Tibial artery (tissue), 4 donors: Measurements from ENCODE around the gene TIMM23.

Source experiments
- DNase-seq, 2 donors: peaks; one replicate each; pipeline ENCODE4 v3.0.0-alpha.2; 2019
- H3K27ac ChIP-seq, 2 donors: fragments of 200-600 bp; sonication (generic) in 1 of 2; 1 replicate in 1 of 2; 2 replicates in 1 of 2; pipeline ENCODE4 v1.5.1; 2018 to 2019; ENCODE audit warnings: mild to moderate bottlenecking in 1 of 2
- H3K27me3 ChIP-seq, 2 donors: fragments of 200-600 bp; sonication (generic) in 1 of 2; one replicate each; pipeline versions ENCODE4 v1.5.1 to v1.6.0; 2016 to 2019
- H3K36me3 ChIP-seq, 3 donors: fragments of 200-600 bp; sonication (generic) in 2 of 3; one replicate each; pipeline ENCODE4 v1.5.1; 2016 to 2019; ENCODE audit warnings: mild to moderate bottlenecking in 2 of 3
- H3K4me1 ChIP-seq, 4 donors: fragments of 200-600 bp; sonication (generic) in 2 of 4; 1 replicate in 3 of 4; 2 replicates in 1 of 4; pipeline ENCODE4 v1.5.1; 2016 to 2019
- H3K4me3 ChIP-seq, 2 donors: fragments of 200-600 bp; sonication (generic) in 1 of 2; 1 replicate in 1 of 2; 2 replicates in 1 of 2; pipeline ENCODE4 v1.5.1; 2018 to 2019; ENCODE audit warnings: mild to moderate bottlenecking in 2 of 2
- H3K9me3 ChIP-seq, 3 donors: fragments of 200-600 bp; sonication (generic) in 1 of 3; one replicate each; pipeline ENCODE4 v1.5.1; 2016 to 2019
- intact Hi-C: fragments of 100-400 bp; cut with DNase I; formaldehyde crosslinking; loops from one replicate; pipeline ENCODE4 v1.15.0; 2023; ENCODE audit warnings: low total_unique reads
- TF ChIP-seq, protein P1 (sequence below), 2 experiments: fragments of 200-600 bp in 1 of 2; fragments of 450-650 bp in 1 of 2; IDR thresholded peaks; one replicate each; pipeline ENCODE4 v1.5.1; 2017 to 2019; ENCODE audit warnings: antibody characterized with exemption in 2 of 2, mild to moderate bottlenecking in 1 of 2, moderate library complexity in 1 of 2

TIMM23 gene

DNA sequence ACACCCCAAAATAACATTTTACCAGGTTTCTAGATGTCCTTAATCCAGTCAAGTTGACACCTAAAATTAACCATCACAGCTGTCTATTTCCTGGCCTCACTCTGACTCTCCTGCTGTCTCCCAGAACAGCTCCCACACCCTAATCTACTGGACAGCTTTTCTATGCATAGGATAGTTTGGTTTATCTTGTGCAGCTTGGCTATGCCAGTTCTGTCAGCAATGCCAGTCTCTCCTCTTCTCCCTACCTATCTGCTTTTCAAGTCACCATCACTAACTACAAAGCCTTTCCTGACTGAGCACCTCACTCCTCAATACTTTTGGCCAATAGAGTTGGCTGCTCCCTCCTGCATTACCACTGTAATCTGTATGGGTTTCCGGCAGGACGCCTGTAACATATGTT lies 53.1 kb downstream of the TIMM23 start:
- no peak for DNase-seq
- intact Hi-C loops: no loop called here
- H3K4me1 ChIP-seq: peaks cover 0 to 76% (median 56%) of the 10 kb centered on the region in 4 donors
- TF ChIP-seq, protein P1, sequence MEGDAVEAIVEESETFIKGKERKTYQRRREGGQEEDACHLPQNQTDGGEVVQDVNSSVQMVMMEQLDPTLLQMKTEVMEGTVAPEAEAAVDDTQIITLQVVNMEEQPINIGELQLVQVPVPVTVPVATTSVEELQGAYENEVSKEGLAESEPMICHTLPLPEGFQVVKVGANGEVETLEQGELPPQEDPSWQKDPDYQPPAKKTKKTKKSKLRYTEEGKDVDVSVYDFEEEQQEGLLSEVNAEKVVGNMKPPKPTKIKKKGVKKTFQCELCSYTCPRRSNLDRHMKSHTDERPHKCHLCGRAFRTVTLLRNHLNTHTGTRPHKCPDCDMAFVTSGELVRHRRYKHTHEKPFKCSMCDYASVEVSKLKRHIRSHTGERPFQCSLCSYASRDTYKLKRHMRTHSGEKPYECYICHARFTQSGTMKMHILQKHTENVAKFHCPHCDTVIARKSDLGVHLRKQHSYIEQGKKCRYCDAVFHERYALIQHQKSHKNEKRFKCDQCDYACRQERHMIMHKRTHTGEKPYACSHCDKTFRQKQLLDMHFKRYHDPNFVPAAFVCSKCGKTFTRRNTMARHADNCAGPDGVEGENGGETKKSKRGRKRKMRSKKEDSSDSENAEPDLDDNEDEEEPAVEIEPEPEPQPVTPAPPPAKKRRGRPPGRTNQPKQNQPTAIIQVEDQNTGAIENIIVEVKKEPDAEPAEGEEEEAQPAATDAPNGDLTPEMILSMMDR (IDR thresholded peaks at IDR 0.05): no peak
- no peaks in the 10 kb centered on the region for H3K27me3 ChIP-seq
- H3K9me3 ChIP-seq: no peaks in the 10 kb centered on the region
- no peak overlapping the region for H3K27ac ChIP-seq
- H3K4me3 ChIP-seq: no peak overlapping the region
- no peaks in the 10 kb centered on the region for H3K36me3 ChIP-seq

DNA sequence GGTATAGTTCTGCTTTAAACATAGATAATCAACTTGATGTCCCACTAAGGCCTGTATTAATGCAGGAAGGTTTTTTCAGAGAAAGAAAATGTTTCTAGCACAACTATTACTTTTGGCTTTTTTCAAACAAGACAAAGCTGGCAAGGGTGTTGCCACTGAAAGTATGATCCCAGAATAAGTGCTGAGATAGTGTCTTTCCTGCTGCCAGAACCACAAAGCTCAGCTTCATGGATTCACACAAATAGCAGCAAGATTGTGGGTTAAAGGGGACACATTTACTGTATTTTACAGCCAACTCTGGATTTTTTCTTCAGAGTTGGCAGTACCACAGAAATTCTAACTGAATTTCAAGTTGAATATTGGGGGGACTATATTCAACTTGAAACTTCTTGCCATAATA lies 53.8 kb downstream of the TIMM23 start:
- Histone ChIP-seq H3K4me3 (no peak overlapping the region), H3K27me3 (no peaks in the 10 kb centered on the region), H3K36me3 (no peaks in the 10 kb centered on the region), H3K27ac (no peak overlapping the region), H3K4me1 (peaks cover 0 to 79% (median 57%) of the 10 kb centered on the region in 4 donors), H3K9me3 (no peaks in the 10 kb centered on the region)
- no peak for DNase-seq
- intact Hi-C loops: no loop called here
- TF ChIP-seq, protein P1 (IDR thresholded peaks at IDR 0.05): no peak

DNA sequence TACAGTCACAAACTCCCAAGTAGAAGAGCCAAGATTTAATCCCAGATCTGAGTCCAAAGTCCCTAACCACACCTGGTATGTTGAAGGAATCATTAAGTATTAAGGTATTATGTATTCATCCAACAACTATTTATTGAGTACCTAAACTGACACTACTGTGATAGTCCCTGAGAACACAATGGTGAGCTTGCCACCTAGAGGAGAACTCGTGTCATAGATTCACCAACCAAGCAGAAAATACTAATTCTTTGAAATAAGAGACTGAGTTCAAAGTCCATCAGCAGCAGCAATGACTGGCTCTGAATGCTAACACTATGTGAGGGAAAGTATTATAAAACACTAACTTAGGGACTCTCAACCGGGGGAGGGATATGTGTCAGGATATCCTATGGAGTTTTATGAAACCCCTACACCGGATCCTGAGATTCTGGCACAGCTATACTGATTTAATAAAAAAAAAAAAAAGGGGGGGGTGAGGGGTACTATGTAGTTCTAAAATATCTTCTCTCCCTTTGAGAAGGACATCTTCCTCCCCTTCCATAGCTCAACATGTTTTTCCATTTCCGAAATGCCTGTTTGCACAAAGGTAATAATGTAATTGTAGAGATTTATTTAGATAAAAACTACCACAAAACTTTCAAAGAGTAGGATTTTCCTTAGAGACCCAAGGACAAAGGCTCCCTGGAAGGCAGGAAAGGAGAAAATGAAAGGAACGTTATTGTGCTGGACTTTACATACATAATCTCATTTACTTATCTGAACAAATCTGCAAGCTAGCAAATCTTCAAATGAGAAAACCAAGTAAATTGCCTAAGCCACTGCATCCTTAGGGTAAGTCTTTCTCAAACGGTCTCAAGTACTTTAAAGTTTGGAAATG lies 56.5 kb downstream of the TIMM23 start:
- Histone ChIP-seq H3K36me3 (no peaks in the 10 kb centered on the region), H3K9me3 (no peaks in the 10 kb centered on the region), H3K4me1 (peaks cover 0 to 60% (median 46%) of the 10 kb centered on the region in 4 donors), H3K27ac (peak overlapping the region; percentile 91 to 92), H3K4me3 (peak overlapping the region; percentile 76 to 87), H3K27me3 (no peaks in the 10 kb centered on the region)
- no peak for DNase-seq
- intact Hi-C loops: no loop called here
- TF ChIP-seq, protein P1 (IDR thresholded peaks at IDR 0.05): peak; percentile 35 to 45

DNA sequence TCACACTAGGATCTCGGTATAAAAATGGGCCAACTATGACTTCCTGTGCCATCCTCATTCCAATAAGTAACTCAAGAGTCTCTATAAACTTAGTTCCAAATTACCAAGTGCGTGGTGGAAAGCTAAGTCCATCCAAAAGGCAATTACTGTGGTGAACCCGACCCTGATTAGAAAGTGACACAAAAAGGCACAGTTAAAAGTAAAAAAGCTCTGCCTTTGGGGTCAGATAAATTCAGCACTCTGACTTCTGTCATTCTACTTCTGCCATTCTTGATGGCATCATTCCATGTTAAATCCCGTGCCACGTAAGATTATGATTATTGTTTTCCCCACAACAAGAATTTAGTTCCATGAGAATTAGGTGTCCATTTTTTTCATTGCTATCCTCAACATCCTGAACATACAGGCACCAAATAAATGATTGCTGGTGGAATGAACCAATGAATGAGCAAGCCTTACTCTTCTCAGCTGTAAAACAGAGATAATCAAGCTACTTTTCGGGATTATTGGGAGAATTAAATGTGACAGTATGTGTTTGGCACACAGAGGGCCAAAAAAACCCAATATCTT lies 57.3 kb downstream of the TIMM23 start:
- H3K27me3 ChIP-seq: no peaks in the 10 kb centered on the region
- intact Hi-C loops: no loop called here
- peaks cover 0 to 56% (median 43%) of the 10 kb centered on the region in 4 donors for H3K4me1 ChIP-seq
- peak overlapping the region; percentile 91 to 92 for H3K27ac ChIP-seq
- peak overlapping the region; percentile 76 to 87 for H3K4me3 ChIP-seq
- H3K36me3 ChIP-seq: no peaks in the 10 kb centered on the region
- H3K9me3 ChIP-seq: no peaks in the 10 kb centered on the region
- DNase-seq: no peak
- TF ChIP-seq, protein P1 (IDR thresholded peaks at IDR 0.05): no peak

DNA sequence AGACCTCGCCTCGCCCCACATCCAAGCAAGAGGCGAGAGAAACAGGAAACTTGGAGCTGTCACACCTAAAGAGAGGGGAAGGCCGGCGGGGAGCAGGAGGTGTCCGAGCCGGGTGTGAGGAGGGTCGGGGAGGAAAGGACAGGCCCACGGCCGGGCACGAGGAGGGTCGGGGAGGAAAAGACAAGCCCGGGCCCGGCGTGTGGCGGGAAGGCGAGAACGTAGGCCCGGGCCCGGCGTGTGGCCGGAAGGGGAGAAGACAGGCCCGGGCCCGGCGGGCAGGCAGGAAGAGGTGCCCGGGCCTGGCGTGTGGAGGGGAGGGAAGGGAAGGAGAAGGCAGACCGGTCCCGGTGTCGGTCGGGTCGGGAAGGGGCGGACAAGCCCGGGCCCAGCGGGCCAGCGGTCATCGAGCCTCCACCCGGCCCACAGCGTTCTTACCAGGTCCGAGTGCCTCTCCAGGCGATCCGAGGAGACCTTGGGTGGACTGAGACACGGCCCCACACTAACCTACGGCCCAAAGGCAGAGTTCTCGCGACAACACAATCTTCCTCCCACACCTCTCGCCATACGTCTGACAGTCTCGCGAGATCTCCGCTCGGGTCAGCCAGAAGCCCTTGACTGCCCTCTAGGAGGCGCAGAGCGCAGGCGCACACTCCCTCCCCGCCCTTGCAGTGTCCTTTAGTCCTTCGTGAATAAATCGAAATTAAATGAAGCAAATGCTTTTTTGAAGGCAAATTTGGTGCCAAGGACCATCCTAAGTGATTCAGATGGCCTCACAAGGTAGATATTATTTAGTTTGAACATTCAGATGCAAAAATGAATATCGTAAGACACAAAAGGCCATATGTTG lies 58.0 kb downstream of the TIMM23 start, which contains the start of gene NCOA4:
TSS of gene NCOA4 (minus strand) at position 533 of the 847 bp plus-strand sequence. CDS start 13,943 bp downstream, outside the sequence.
- TF ChIP-seq, protein P1 (IDR thresholded peaks at IDR 0.05): peak; percentile 76 to 81
- peaks cover 0 to 51% (median 40%) of the 10 kb centered on the region in 4 donors for H3K4me1 ChIP-seq
- peak within 1 kb of the TSS; percentile 76 to 87 for H3K4me3 ChIP-seq
- intact Hi-C loops: no loop called here
- no peaks in the 10 kb centered on the region for H3K36me3 ChIP-seq
- peak within 1 kb of the TSS; percentile 91 to 92 for H3K27ac ChIP-seq
- H3K27me3 ChIP-seq: no peaks in the 10 kb centered on the region
- DNase-seq: peak; percentile 98
- no peaks in the 10 kb centered on the region for H3K9me3 ChIP-seq
